ENCODE measurements around the gene P2RY2. TPM values are rescaled to one million over a fixed set of nuclear protein-coding genes. Genes with fewer than 3 reads are reported as not detected.

P2RY2 gene
- total RNA-seq, 2 donors from 2014 or later: 3.5 to 5.7 TPM

- Histone ChIP-seq H3K27me3 (replicated peaks; ENCODE audit: insufficient read depth) (no peaks in the 10 kb centered on the region), H3K4me3 (no peak overlapping the region), H3K36me3 (no peaks in the 10 kb centered on the region), H3K4me1 (ENCODE audit: control insufficient read depth in 1 of 2, low read depth in 2 of 2) (peaks cover 7 to 22% of the 10 kb centered on the region in 2 donors), H3K9me3 (no peaks in the 10 kb centered on the region), H3K27ac (no peak overlapping the region)
- no peak for ATAC-seq (ENCODE audit: insufficient number of reproducible peaks, low FRiP score, low read depth)
- no peak for TF ChIP-seq CTCF (IDR thresholded peaks at IDR 0.05)
- DNase-seq (ENCODE audit: low spot score): no peak
Measured at GRCh38 chr11:73213196-73214143, 4.6 kb upstream of the P2RY2 start.

GRCh38 chr11:73215191-73216134, 2.6 kb upstream of the P2RY2 start:
- Histone ChIP-seq H3K36me3 (no peaks in the 10 kb centered on the region), H3K4me1 (ENCODE audit: control insufficient read depth in 1 of 2, low read depth in 2 of 2) (peaks cover 11 to 29% of the 10 kb centered on the region in 2 donors), H3K27me3 (replicated peaks; ENCODE audit: insufficient read depth) (no peaks in the 10 kb centered on the region), H3K27ac (no peak overlapping the region), H3K4me3 (no peak overlapping the region), H3K9me3 (no peaks in the 10 kb centered on the region)
- TF ChIP-seq CTCF (IDR thresholded peaks at IDR 0.05): no peak
- ATAC-seq (ENCODE audit: insufficient number of reproducible peaks, low FRiP score, low read depth) (no peak), DNase-seq (ENCODE audit: low spot score) (no peak)

DNA sequence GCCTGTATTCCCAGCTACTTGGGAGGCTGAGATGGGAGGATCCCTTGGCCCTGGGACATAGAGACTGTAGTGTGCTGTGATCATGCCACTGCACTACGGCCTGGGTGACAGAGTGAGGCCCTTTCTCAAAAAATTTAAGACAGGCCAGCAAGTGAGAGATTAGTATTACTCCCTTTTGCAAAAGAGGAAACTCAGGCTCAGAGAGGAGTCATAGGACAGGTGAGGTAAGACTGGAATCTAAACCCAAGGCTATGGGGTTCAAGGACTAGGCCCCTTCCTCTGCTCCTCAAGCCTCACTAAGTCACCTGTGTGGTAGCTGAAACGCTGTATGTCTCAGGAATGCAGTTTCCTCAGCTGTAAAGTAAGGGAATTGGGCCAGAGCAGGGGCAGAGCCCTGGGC, 1.6 kb upstream of the P2RY2 start:
- Histone ChIP-seq H3K9me3 (no peaks in the 10 kb centered on the region), H3K4me3 (no peak overlapping the region), H3K27me3 (replicated peaks; ENCODE audit: insufficient read depth) (no peaks in the 10 kb centered on the region), H3K27ac (no peak overlapping the region), H3K4me1 (ENCODE audit: control insufficient read depth in 1 of 2, low read depth in 2 of 2) (peaks cover 11 to 29% of the 10 kb centered on the region in 2 donors), H3K36me3 (no peaks in the 10 kb centered on the region)
- no peak for TF ChIP-seq CTCF (IDR thresholded peaks at IDR 0.05)
- DNase-seq (ENCODE audit: low spot score) (no peak), ATAC-seq (ENCODE audit: insufficient number of reproducible peaks, low FRiP score, low read depth) (no peak)

GRCh38 chr11:73217131-73217809, 811 bp upstream of the P2RY2 start:
- no peak for DNase-seq (ENCODE audit: low spot score)
- H3K4me3 ChIP-seq: peak overlapping the region; percentile 76
- no peak for ATAC-seq (ENCODE audit: insufficient number of reproducible peaks, low FRiP score, low read depth)

More at GRCh38 chr11:73217131-73217809, 811 bp upstream of the P2RY2 start:
- Histone ChIP-seq H3K27ac (no peak overlapping the region), H3K4me1 (ENCODE audit: control insufficient read depth in 1 of 2, low read depth in 2 of 2) (peaks cover 11 to 29% of the 10 kb centered on the region in 2 donors), H3K9me3 (no peaks in the 10 kb centered on the region), H3K27me3 (replicated peaks; ENCODE audit: insufficient read depth) (no peaks in the 10 kb centered on the region), H3K36me3 (no peaks in the 10 kb centered on the region)
- no peak for TF ChIP-seq CTCF (IDR thresholded peaks at IDR 0.05)
